HepG2 (cell line): ENCODE results near the gene TMEM117. TPM values are rescaled to one million over a fixed set of nuclear protein-coding genes. Genes with fewer than 3 reads are reported as not detected.

Experiments
- AKAP8 ChIP-seq: sonication (generic); formaldehyde crosslinking; IDR thresholded peaks from 2 replicates; pipeline ENCODE4 v1.5.1; 2020; ENCODE audit warnings: mild to moderate bottlenecking, missing genetic modification reagents
- ARID4A ChIP-seq: sonication (generic); formaldehyde crosslinking; IDR thresholded peaks from 2 replicates; pipeline ENCODE4 v1.5.0; 2020; ENCODE audit warnings: mild to moderate bottlenecking, missing genetic modification reagents, borderline replicate concordance
- ASH2L ChIP-seq: fragments of 300-600, 200-600 bp; sonication (generic); IDR thresholded peaks from 2 replicates; pipeline ENCODE4 v1.7.0; 2017; ENCODE audit warnings: low read depth, mild to moderate bottlenecking, moderate library complexity, mixed read lengths, low read length; ENCODE audit not compliant: insufficient read length
- HIVEP1 ChIP-seq: sonication (generic); formaldehyde crosslinking; IDR thresholded peaks from 2 replicates; pipeline ENCODE4 v1.4.0; 2020; ENCODE audit warnings: mild to moderate bottlenecking, missing genetic modification reagents
- PCBP1 ChIP-seq: fragments of 200-400 bp; formaldehyde crosslinking; IDR thresholded peaks from 2 replicates; pipeline ENCODE4 v1.6.1; 2017; ENCODE audit warnings: mild to moderate bottlenecking, low read depth, low read length, borderline replicate concordance
- UBTF ChIP-seq: sonication (generic); formaldehyde crosslinking; IDR thresholded peaks from 2 replicates; pipeline ENCODE4 v1.4.0; 2020; ENCODE audit warnings: mild to moderate bottlenecking, missing genetic modification reagents
- ZNF292 ChIP-seq: sonication (generic); formaldehyde crosslinking; IDR thresholded peaks from 2 replicates; pipeline ENCODE4 v1.8.1; 2022; ENCODE audit warnings: mild to moderate bottlenecking, low read depth, missing genetic modification reagents, borderline replicate concordance
- ZNF670 ChIP-seq: sonication (generic); formaldehyde crosslinking; IDR thresholded peaks from 2 replicates; pipeline ENCODE4 v1.8.0; 2022; ENCODE audit warnings: mild to moderate bottlenecking, missing genetic modification reagents, borderline replicate concordance
- ZNF782 ChIP-seq: sonication (generic); formaldehyde crosslinking; IDR thresholded peaks from 2 replicates; pipeline ENCODE4 v1.4.0; 2020; ENCODE audit warnings: missing genetic modification reagents, mild to moderate bottlenecking, borderline replicate concordance
- polyA plus RNA-seq, 8 experiments: library from polyadenylated mRNA; depleted of rRNA in 3 of 8; stranded (reverse) in 7 of 8; unstranded in 1 of 8; fragments of >200 nt; fragmentation: Illumina TruSeq in 4 of 8; extraction: Trizol in 4 of 8; gene quantifications; 2 replicates each; pipeline versions ENCODE4 v1.2.1 to v1.2.3, GENCODE V29; 2011 to 2016; ENCODE audit warnings: low read depth in 4 of 8, missing spikeins in 1 of 8, mixed read lengths in 1 of 8; ENCODE audit not compliant: insufficient read depth in 1 of 8
- total RNA-seq, 5 experiments: library from RNA; depleted of rRNA; stranded (reverse); fragments of >200 nt; fragmentation: Illumina TruSeq; extraction: Trizol; gene quantifications; 2 replicates each; pipeline ENCODE4 v1.2.3, GENCODE V29; 2016; ENCODE audit warnings: low read depth in 1 of 5
- TF ChIP-seq, protein P1 (sequence below): sonication (generic); formaldehyde crosslinking; IDR thresholded peaks from 2 replicates; pipeline ENCODE4 v1.5.0; 2020; ENCODE audit warnings: mild to moderate bottlenecking, missing genetic modification reagents
- TF ChIP-seq, protein P2 (sequence below): sonication (generic); formaldehyde crosslinking; IDR thresholded peaks from 2 replicates; pipeline ENCODE4 v1.5.1; 2020; ENCODE audit warnings: mild to moderate bottlenecking, missing genetic modification reagents
- TF ChIP-seq, protein P3 (sequence below): sonication (generic); formaldehyde crosslinking; IDR thresholded peaks from 2 replicates; pipeline ENCODE4 v1.5.1; 2020; ENCODE audit warnings: missing genetic modification reagents, mild to moderate bottlenecking, borderline replicate concordance

The TMEM117 gene
- total and polyA plus RNA-seq, 2 of the 13 experiments (the other 11 are each of a cell fraction or from before 2014, with no cell fraction given): 2.8 to 8.5 TPM

- TF ChIP-seq ZNF292 (CRISPR knock-in tag) (no peak), AKAP8 (peak; percentile 50; the same call in 1 of the 2 replicates), ARID4A (CRISPR knock-in tag) (peak; percentile 91), ASH2L (peak; percentile 91), UBTF (CRISPR knock-in tag) (peak; percentile 97), HIVEP1 (CRISPR knock-in tag) (no peak; the same call in 1 of the 2 replicates), PCBP1 (no peak), ZNF782 (CRISPR knock-in tag) (0 out of 2 replicates have a peak, but pooled peaks have one; percentile 28), ZNF670 (CRISPR knock-in tag) (peak; percentile 67; the same call in 1 of the 2 replicates)
- TF ChIP-seq, protein P1, sequence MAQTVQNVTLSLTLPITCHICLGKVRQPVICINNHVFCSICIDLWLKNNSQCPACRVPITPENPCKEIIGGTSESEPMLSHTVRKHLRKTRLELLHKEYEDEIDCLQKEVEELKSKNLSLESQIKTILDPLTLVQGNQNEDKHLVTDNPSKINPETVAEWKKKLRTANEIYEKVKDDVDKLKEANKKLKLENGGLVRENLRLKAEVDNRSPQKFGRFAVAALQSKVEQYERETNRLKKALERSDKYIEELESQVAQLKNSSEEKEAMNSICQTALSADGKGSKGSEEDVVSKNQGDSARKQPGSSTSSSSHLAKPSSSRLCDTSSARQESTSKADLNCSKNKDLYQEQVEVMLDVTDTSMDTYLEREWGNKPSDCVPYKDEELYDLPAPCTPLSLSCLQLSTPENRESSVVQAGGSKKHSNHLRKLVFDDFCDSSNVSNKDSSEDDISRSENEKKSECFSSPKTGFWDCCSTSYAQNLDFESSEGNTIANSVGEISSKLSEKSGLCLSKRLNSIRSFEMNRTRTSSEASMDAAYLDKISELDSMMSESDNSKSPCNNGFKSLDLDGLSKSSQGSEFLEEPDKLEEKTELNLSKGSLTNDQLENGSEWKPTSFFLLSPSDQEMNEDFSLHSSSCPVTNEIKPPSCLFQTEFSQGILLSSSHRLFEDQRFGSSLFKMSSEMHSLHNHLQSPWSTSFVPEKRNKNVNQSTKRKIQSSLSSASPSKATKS: no peak
- TF ChIP-seq, protein P2, sequence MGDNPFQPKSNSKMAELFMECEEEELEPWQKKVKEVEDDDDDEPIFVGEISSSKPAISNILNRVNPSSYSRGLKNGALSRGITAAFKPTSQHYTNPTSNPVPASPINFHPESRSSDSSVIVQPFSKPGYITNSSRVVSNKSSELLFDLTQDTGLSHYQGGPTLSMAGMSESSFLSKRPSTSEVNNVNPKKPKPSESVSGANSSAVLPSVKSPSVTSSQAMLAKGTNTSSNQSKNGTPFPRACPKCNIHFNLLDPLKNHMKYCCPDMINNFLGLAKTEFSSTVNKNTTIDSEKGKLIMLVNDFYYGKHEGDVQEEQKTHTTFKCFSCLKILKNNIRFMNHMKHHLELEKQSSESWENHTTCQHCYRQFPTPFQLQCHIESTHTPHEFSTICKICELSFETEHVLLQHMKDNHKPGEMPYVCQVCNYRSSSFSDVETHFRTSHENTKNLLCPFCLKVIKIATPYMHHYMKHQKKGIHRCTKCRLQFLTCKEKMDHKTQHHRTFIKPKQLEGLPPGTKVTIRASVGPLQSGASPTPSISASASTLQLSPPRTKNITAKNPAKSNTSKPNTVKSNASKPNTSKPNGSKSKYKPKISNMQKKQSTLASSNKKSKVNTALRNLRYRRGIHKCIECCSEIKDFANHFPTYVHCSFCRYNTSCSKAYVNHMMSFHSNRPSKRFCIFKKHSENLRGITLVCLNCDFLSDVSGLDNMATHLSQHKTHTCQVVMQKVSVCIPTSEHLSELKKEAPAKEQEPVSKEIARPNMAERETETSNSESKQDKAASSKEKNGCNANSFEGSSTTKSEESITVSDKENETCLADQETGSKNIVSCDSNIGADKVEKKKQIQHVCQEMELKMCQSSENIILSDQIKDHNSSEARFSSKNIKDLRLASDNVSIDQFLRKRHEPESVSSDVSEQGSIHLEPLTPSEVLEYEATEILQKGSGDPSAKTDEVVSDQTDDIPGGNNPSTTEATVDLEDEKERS (CRISPR knock-in tag): no peak
- TF ChIP-seq, protein P3, sequence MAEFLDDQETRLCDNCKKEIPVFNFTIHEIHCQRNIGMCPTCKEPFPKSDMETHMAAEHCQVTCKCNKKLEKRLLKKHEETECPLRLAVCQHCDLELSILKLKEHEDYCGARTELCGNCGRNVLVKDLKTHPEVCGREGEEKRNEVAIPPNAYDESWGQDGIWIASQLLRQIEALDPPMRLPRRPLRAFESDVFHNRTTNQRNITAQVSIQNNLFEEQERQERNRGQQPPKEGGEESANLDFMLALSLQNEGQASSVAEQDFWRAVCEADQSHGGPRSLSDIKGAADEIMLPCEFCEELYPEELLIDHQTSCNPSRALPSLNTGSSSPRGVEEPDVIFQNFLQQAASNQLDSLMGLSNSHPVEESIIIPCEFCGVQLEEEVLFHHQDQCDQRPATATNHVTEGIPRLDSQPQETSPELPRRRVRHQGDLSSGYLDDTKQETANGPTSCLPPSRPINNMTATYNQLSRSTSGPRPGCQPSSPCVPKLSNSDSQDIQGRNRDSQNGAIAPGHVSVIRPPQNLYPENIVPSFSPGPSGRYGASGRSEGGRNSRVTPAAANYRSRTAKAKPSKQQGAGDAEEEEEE (CRISPR knock-in tag): no peak
These were observed 29.8 kb upstream of the TMEM117 start, which contains the start of gene TWF1 (continued) for GRCh38 chr12:43805860-43806736.
